Measurements from ENCODE around the gene GABRD. TPM values are rescaled to one million over a fixed set of nuclear protein-coding genes. Genes with fewer than 3 reads are reported as not detected.

Gene GABRD
- total RNA-seq, 1 donor from 2014 or later = not detected

Other genes starting within 250 kb of the GABRD start
- gene NADK, start 240.9 kb upstream of the GABRD start, total RNA-seq = 77.3 TPM
- 280 TPM for gene GNB1, start 128.3 kb upstream of the GABRD start, total RNA-seq
- gene CALML6, start 104.1 kb upstream of the GABRD start, total RNA-seq = 0.49 TPM
- gene TMEM52, start 100.1 kb upstream of the GABRD start, total RNA-seq = 0.80 TPM
- 0.09 TPM for gene CFAP74, start 15.6 kb upstream of the GABRD start, total RNA-seq
- gene PRKCZ, start 31.1 kb downstream of the GABRD start, total RNA-seq = 3.5 TPM
- gene FAAP20, start 175.4 kb downstream of the GABRD start, total RNA-seq = 43.0 TPM
- gene SKI, start 209.0 kb downstream of the GABRD start, total RNA-seq = 108 TPM

Measured in sciatic nerve (tissue), 1 donor.